H54 (cell line): ENCODE data around the gene TUBGCP6.

ENCODE experiments used
- DNase-seq: peaks from one replicate; pipeline ENCODE4 v3.0.0; 2011; ENCODE audit warnings: low spot score, mixed read lengths; ENCODE audit not compliant: insufficient read length
- FAIRE-seq: peaks from 3 replicates; lab custom pipeline; 2011; peaks lifted over from hg19 to GRCh38; lab: Jason Lieb, UNC
- POLR2A ChIP-seq: IDR thresholded peaks from 2 replicates; pipeline ENCODE4 v1.6.1; 2011; ENCODE audit warnings: low read depth, mild to moderate bottlenecking, low read length

Gene TUBGCP6

GRCh38 chr22:50255607-50256006 is 10.8 kb upstream of the TUBGCP6 start:
- no peak for FAIRE-seq
- DNase-seq = no peak
- TF ChIP-seq POLR2A = no peak

- TF ChIP-seq POLR2A = no peak
- no peak for FAIRE-seq
- no peak for DNase-seq
Measured at GRCh38 chr22:50255099-50255498, 10.3 kb upstream of the TUBGCP6 start.

- DNase-seq = no peak
- TF ChIP-seq POLR2A = no peak
- no peak for FAIRE-seq
Measured at GRCh38 chr22:50253941-50254340, 9.1 kb upstream of the TUBGCP6 start.

GRCh38 chr22:50253046-50253915 is 8.5 kb upstream of the TUBGCP6 start:
- no peak for FAIRE-seq
- no peak for DNase-seq
- TF ChIP-seq POLR2A = no peak

GRCh38 chr22:50252082-50253045 is 7.5 kb upstream of the TUBGCP6 start:
- no peak for TF ChIP-seq POLR2A
- FAIRE-seq (no peak), DNase-seq (peak; percentile 67)

- FAIRE-seq (no peak), DNase-seq (no peak)
- TF ChIP-seq POLR2A = no peak
Measured at GRCh38 chr22:50251477-50252081, 6.8 kb upstream of the TUBGCP6 start.

GRCh38 chr22:50250555-50251476 is 6.0 kb upstream of the TUBGCP6 start, which contains the start of gene HDAC10:
HDAC10 (minus strand) TSS chr22:50251265; CDS start chr22:50251032, 233 bp downstream.
- FAIRE-seq (no peak), DNase-seq (peak; percentile 72)
- TF ChIP-seq POLR2A = peak; percentile 52

- no peak for TF ChIP-seq POLR2A
- DNase-seq (no peak), FAIRE-seq (no peak)
Measured at GRCh38 chr22:50250249-50250554, 5.4 kb upstream of the TUBGCP6 start.

GRCh38 chr22:50249341-50250248 is 4.8 kb upstream of the TUBGCP6 start:
- DNase-seq (no peak), FAIRE-seq (no peak)
- no peak; the same call in 1 of the 2 replicates for TF ChIP-seq POLR2A

GRCh38 chr22:50248196-50249081 is 3.6 kb upstream of the TUBGCP6 start:
- FAIRE-seq = no peak

GRCh38 chr22:50247748-50248147 is 2.9 kb upstream of the TUBGCP6 start:
- DNase-seq (no peak), FAIRE-seq (no peak)
- no peak for TF ChIP-seq POLR2A

More at GRCh38 chr22:50248196-50249081, 3.6 kb upstream of the TUBGCP6 start:
- DNase-seq = no peak
- TF ChIP-seq POLR2A = no peak
